Neuronal stem cell (in vitro differentiated cells): Measurements from ENCODE around the gene ACAP1.

Source experiments
- DNase-seq: peaks from one replicate; pipeline ENCODE4 v3.0.0-alpha.2; 2013; ENCODE audit warnings: low spot score
- H2AFZ ChIP-seq: one replicate; pipeline ENCODE4 v1.6.1; 2013; ENCODE audit warnings: mild to moderate bottlenecking, low read length, inconsistent platforms
- H2AK5ac ChIP-seq: 2 replicates; pipeline ENCODE4 v1.6.1; 2013; ENCODE audit warnings: low read depth, mild to moderate bottlenecking, inconsistent platforms, low read length, moderate library complexity, mixed read lengths
- H2BK120ac ChIP-seq: 2 replicates; pipeline ENCODE4 v1.6.1; 2013; ENCODE audit warnings: low read depth, mild to moderate bottlenecking, inconsistent platforms, low read length, moderate library complexity, mixed read lengths
- H2BK12ac ChIP-seq: one replicate; pipeline ENCODE4 v1.6.1; 2013; ENCODE audit warnings: low read length, inconsistent platforms
- H2BK15ac ChIP-seq: 2 replicates; pipeline ENCODE4 v1.6.1; 2013; ENCODE audit warnings: mild to moderate bottlenecking, low read length, inconsistent platforms, mixed read lengths
- H2BK5ac ChIP-seq: one replicate; pipeline ENCODE4 v1.6.1; 2013; ENCODE audit warnings: inconsistent platforms, mild to moderate bottlenecking, low read length, moderate library complexity
- H3K14ac ChIP-seq: one replicate; pipeline ENCODE4 v1.6.1; 2013; ENCODE audit warnings: low read length, inconsistent platforms
- H3K18ac ChIP-seq: 2 replicates; pipeline ENCODE4 v1.6.1; 2013; ENCODE audit warnings: low read length, inconsistent platforms
- H3K23ac ChIP-seq: 2 replicates; pipeline ENCODE4 v1.6.1; 2013; ENCODE audit warnings: low read depth, mild to moderate bottlenecking, mixed read lengths, low read length, inconsistent platforms; ENCODE audit not compliant: poor library complexity
- H3K27ac ChIP-seq: replicated peaks from 3 replicates; pipeline ENCODE4 v1.5.1; 2013; ENCODE audit warnings: low read length, inconsistent platforms
- H3K27me3 ChIP-seq, 3 experiments: 2 replicates each; pipeline ENCODE4 v1.6.1; 2013; ENCODE audit warnings: low read length in 3 of 3, mild to moderate bottlenecking in 2 of 3, inconsistent platforms in 1 of 3, low read depth in 1 of 3, mixed read lengths in 1 of 3, moderate library complexity in 1 of 3; ENCODE audit not compliant: control insufficient read depth in 3 of 3, insufficient read depth in 3 of 3
- H3K36me3 ChIP-seq, 2 donors: replicated peaks in 1 of 2; 2 replicates each; pipeline ENCODE4 v1.6.1; 2013; ENCODE audit warnings: low read length in 2 of 2; ENCODE audit not compliant: control insufficient read depth in 2 of 2, insufficient read depth in 2 of 2
- H3K4ac ChIP-seq: 2 replicates; pipeline ENCODE4 v1.6.1; 2013; ENCODE audit warnings: inconsistent platforms, mild to moderate bottlenecking, low read length, moderate library complexity
- H3K4me1 ChIP-seq, 2 donors: 1 replicate in 1 of 2; 2 replicates in 1 of 2; pipeline ENCODE4 v1.6.1; 2013; ENCODE audit warnings: low read length in 2 of 2, low read depth in 1 of 2; ENCODE audit not compliant: control insufficient read depth in 2 of 2, insufficient read depth in 1 of 2
- H3K4me2 ChIP-seq: one replicate; pipeline ENCODE4 v1.6.1; 2013; ENCODE audit warnings: mild to moderate bottlenecking, low read length, inconsistent platforms; ENCODE audit not compliant: insufficient read depth, poor library complexity, severe bottlenecking
- H3K4me3 ChIP-seq, 2 donors: 2 replicates each; pipeline ENCODE4 v1.5.1; 2013; ENCODE audit warnings: low read length in 2 of 2, mild to moderate bottlenecking in 2 of 2, inconsistent platforms in 1 of 2, moderate library complexity in 1 of 2
- H3K79me1 ChIP-seq: one replicate; pipeline ENCODE4 v1.6.1; 2013; ENCODE audit warnings: low read depth, mild to moderate bottlenecking, inconsistent platforms, low read length, moderate library complexity
- H3K9ac ChIP-seq: one replicate; pipeline ENCODE4 v1.6.1; 2013; ENCODE audit warnings: mild to moderate bottlenecking, low read depth, low read length, inconsistent platforms; ENCODE audit not compliant: poor library complexity
- H3K9me3 ChIP-seq, 2 donors: replicated peaks in 1 of 2; 2 replicates each; pipeline versions ENCODE3 to v1.6.1; 2013; ENCODE audit warnings: low read length in 2 of 2, mild to moderate bottlenecking in 2 of 2, inconsistent platforms in 1 of 2, low read depth in 1 of 2, mixed read lengths in 1 of 2, moderate library complexity in 1 of 2; ENCODE audit not compliant: control insufficient read depth in 2 of 2, insufficient read depth in 1 of 2
- H4K8ac ChIP-seq: one replicate; pipeline ENCODE4 v1.6.1; 2013; ENCODE audit warnings: low read depth, mild to moderate bottlenecking, inconsistent platforms, low read length, moderate library complexity
- H4K91ac ChIP-seq: one replicate; pipeline ENCODE4 v1.6.1; 2013; ENCODE audit warnings: low read length, low read depth, mild to moderate bottlenecking, inconsistent platforms; ENCODE audit not compliant: poor library complexity
- WGBS, 2 donors: extraction: QIAGEN DNeasy Blood & Tissue Kit; methylation state at CpG; one replicate each; pipeline ENCODE4 v1.1.7; 2013; ENCODE audit warnings: missing lambda C conversion rate in 2 of 2, mixed read lengths in 1 of 2; ENCODE audit not compliant: insufficient read length in 2 of 2, insufficient replicate concordance in 1 of 2; ENCODE audit errors: extremely low coverage in 2 of 2; 5-methylcytosine and 5-hydroxymethylcytosine counted together

The ACAP1 gene

DNA sequence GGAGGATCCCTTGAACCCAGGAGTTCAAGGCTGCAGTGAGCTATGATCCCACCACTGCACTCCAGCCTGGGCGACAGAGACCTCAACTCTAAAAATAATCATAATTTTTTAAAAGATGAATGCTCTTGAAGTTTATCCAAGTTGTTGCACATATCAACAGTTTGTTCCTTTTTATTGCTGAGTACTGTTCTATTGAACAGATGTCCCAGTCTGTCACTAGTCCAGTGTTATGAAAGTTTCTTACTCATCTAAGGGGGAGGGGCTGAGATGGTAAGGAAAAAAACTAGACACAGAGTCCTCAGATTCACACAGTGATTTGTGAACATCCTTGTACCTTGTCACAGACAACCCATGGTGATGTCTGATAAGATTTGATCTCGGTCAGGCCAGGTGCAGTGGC lies 3.9 kb downstream of the ACAP1 start:
- H3K4ac ChIP-seq = no peak overlapping the region
- WGBS, 2 donors = no CpG with 5 or more reads among the region's 2 CpGs
- no peak overlapping the region for H2BK15ac ChIP-seq
- H2BK12ac ChIP-seq = no peak overlapping the region
- no peak overlapping the region for H3K9ac ChIP-seq
- no peaks in the 10 kb centered on the region for H3K36me3 ChIP-seq
- no peak overlapping the region for H2BK120ac ChIP-seq
- no peaks in the 10 kb centered on the region for H3K79me1 ChIP-seq
- H2AFZ ChIP-seq = no peak overlapping the region
- H2BK5ac ChIP-seq = no peak overlapping the region
- no peak overlapping the region for H3K18ac ChIP-seq
- no peak overlapping the region for H4K91ac ChIP-seq
- H3K9me3 ChIP-seq = no peaks in the 10 kb centered on the region
- H3K23ac ChIP-seq = no peak overlapping the region
- H3K4me3 ChIP-seq = no peak overlapping the region
- H2AK5ac ChIP-seq = no peak overlapping the region
- H4K8ac ChIP-seq = no peak overlapping the region
- H3K4me1 ChIP-seq = peaks cover 4 to 12% of the 10 kb centered on the region in 2 donors
- no peak overlapping the region for H3K4me2 ChIP-seq
- no peak for DNase-seq
- no peak overlapping the region for H3K14ac ChIP-seq
- no peak overlapping the region for H3K27ac ChIP-seq
- H3K27me3 ChIP-seq = peaks cover 0 to 12% (median 0%) of the 10 kb centered on the region in 3 experiments

DNA sequence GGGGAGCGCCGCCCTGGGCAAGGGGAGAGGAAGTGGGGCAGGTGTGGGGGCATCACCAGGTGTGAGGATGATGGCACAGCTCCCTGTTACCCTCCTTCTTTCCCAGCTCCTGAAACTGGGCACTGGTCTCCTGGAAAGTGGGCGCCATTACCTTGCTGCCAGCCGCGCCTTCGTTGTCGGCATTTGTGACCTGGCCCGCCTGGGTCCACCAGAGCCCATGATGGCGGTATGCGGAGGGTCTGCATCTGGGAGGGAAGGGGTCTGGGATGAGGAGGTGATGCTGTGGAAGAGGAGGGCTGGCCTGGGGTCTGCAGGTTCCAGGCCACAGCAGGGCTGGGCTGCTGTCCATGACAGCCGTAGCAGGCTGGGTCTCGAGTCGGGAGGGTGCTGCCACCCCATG lies 5.5 kb downstream of the ACAP1 start:
- H2BK15ac ChIP-seq = no peak overlapping the region
- peaks cover 0 to 12% (median 0%) of the 10 kb centered on the region in 3 experiments for H3K27me3 ChIP-seq
- H2AFZ ChIP-seq = no peak overlapping the region
- H4K91ac ChIP-seq = no peak overlapping the region
- no peak overlapping the region for H3K27ac ChIP-seq
- H3K18ac ChIP-seq = peak overlapping the region; percentile 18
- no peaks in the 10 kb centered on the region for H3K79me1 ChIP-seq
- peak overlapping the region; percentile 67 for H3K9ac ChIP-seq
- H2BK5ac ChIP-seq = peak overlapping the region; percentile 14
- H2AK5ac ChIP-seq = peak overlapping the region; percentile 57
- no peak overlapping the region for H2BK12ac ChIP-seq
- peak overlapping the region; percentile 3 for H3K4me2 ChIP-seq
- H4K8ac ChIP-seq = peak overlapping the region; percentile 98
- no peak overlapping the region for H2BK120ac ChIP-seq
- H3K4ac ChIP-seq = no peak overlapping the region
- DNase-seq = no peak
- H3K4me1 ChIP-seq = peaks cover under 1 to 4% of the 10 kb centered on the region in 2 donors
- peak overlapping the region; percentile 0 for H3K23ac ChIP-seq
- no peak overlapping the region for H3K4me3 ChIP-seq
- no peaks in the 10 kb centered on the region for H3K9me3 ChIP-seq
- no peaks in the 10 kb centered on the region for H3K36me3 ChIP-seq
- no CpG with 5 or more reads among the region's 13 CpGs for WGBS, 2 donors
- peak overlapping the region; percentile 75 for H3K14ac ChIP-seq

DNA sequence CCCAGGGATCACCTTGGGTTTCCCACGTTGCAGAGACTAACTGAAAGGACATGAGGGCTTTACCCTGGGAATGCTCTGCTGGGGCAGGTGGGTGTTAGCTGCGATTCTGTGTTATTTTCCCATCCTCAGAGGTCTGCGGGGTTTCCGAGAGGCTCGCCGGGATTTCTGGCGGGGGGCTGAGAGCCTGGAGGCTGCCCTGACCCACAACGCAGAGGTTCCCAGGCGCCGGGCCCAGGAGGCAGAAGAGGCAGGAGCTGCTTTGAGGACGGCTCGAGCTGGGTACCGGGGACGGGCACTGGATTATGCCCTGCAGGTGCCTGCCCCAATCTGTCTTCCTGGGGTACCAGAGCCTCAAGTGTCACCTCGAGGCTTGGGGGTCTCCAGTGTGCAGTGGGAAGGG lies 6.9 kb downstream of the ACAP1 start:
- Histone ChIP-seq H2BK5ac (no peak overlapping the region), H3K4me2 (no peak overlapping the region), H3K18ac (peak overlapping the region; percentile 57), H3K4me3 (no peak overlapping the region), H2AK5ac (no peak overlapping the region), H2BK120ac (no peak overlapping the region), H3K9ac (no peak overlapping the region), H3K14ac (no peak overlapping the region), H2BK15ac (no peak overlapping the region), H3K23ac (no peak overlapping the region), H3K27ac (no peak overlapping the region), H3K27me3 (peaks cover 0 to 12% (median 0%) of the 10 kb centered on the region in 3 experiments), H3K4me1 (no peaks in the 10 kb centered on the region), H3K9me3 (no peaks in the 10 kb centered on the region), H2AFZ (no peak overlapping the region), H4K91ac (no peak overlapping the region), H4K8ac (no peak overlapping the region), H2BK12ac (no peak overlapping the region), H3K36me3 (no peaks in the 10 kb centered on the region), H3K79me1 (no peaks in the 10 kb centered on the region), H3K4ac (no peak overlapping the region)
- WGBS, 2 donors = no CpG with 5 or more reads among the region's 15 CpGs
- DNase-seq = no peak

DNA sequence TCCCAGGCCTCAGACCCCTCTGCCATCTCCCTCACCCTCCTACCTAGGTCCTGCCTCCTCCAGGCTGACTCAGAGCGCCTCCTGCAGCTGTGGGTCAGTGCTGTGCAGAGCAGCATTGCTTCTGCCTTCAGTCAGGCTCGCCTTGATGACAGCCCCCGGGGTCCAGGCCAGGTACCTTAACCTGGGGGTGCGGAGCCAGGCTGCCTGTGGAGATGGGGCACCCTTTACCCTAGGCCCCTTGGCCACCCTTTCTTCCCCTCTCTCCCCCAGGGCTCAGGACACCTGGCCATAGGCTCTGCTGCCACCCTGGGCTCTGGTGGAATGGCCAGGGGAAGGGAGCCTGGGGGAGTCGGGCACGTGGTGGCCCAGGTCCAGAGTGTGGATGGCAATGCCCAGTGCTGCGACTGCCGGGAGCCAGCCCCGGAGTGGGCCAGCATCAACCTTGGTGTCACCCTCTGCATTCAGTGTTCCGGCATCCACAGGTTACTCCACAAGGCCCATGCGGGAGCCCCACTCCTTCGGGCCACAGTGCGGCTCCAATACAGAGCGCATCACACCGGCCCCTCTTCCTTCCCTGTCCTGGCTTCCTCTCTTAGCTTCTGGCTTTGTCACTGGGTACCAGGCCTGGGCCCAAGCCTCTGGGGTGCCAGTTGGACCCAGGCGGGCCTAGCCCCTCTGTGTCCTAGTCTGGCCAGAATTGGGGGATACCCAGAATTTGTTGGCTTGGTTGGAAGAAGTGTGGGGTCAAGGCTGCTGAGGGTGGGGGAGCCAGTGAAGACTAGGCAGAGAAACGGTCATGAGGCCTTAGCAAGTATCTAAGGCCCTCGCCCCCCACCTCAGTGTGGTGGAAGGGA lies 10.7 kb downstream of the ACAP1 start:
- H4K91ac ChIP-seq = no peak overlapping the region
- peaks cover 6% of the 10 kb centered on the region for H3K79me1 ChIP-seq
- H3K4me1 ChIP-seq = peaks cover 9 to 12% of the 10 kb centered on the region in 2 donors
- peak overlapping the region; percentile 76 for H2BK12ac ChIP-seq
- H4K8ac ChIP-seq = no peak overlapping the region
- H2BK120ac ChIP-seq = no peak overlapping the region
- peak overlapping the region; percentile 25 for H2AK5ac ChIP-seq
- H3K4me3 ChIP-seq = no peak overlapping the region
- no peak overlapping the region for H3K27ac ChIP-seq
- WGBS, 2 donors = no CpG with 5 or more reads among the region's 18 CpGs
- no peak overlapping the region for H2BK15ac ChIP-seq
- H2BK5ac ChIP-seq = no peak overlapping the region
- DNase-seq = no peak
- H3K18ac ChIP-seq = peak overlapping the region; percentile 60
- H3K36me3 ChIP-seq = no peaks in the 10 kb centered on the region
- peak overlapping the region; percentile 89 for H3K23ac ChIP-seq
- no peak overlapping the region for H2AFZ ChIP-seq
- no peak overlapping the region for H3K9ac ChIP-seq
- H3K27me3 ChIP-seq = peaks cover 0 to 12% (median 0%) of the 10 kb centered on the region in 3 experiments
- no peak overlapping the region for H3K4ac ChIP-seq
- H3K9me3 ChIP-seq = no peaks in the 10 kb centered on the region
- no peak overlapping the region for H3K14ac ChIP-seq
- H3K4me2 ChIP-seq = no peak overlapping the region
